ENCODE data around the gene TMEM175.

- TF ChIP-seq POLR2A (IDR thresholded peaks at IDR 0.05; ENCODE audit: low read length) (no peak), GATA1 (IDR thresholded peaks at IDR 0.05; ENCODE audit: low read depth, low read length) (no peak)
These were observed 1.4 kb upstream of the TMEM175 start for GRCh38 chr4:930827-931193.
